Stimulated activated CD4-positive, alpha-beta T cell treated with anti-CD3 and anti-CD28 coated beads, Interleukin-1b, Interleukin-23, amount 100 ng/mL, for 1 hour (primary cell): ENCODE data around the gene SFT2D1.

ENCODE experiments used
- DNase-seq, 2 donors: peaks; one replicate each; pipeline ENCODE4 v3.0.0-alpha.2; 2020; ENCODE audit warnings: low read depth in 2 of 2

Gene SFT2D1

DNA sequence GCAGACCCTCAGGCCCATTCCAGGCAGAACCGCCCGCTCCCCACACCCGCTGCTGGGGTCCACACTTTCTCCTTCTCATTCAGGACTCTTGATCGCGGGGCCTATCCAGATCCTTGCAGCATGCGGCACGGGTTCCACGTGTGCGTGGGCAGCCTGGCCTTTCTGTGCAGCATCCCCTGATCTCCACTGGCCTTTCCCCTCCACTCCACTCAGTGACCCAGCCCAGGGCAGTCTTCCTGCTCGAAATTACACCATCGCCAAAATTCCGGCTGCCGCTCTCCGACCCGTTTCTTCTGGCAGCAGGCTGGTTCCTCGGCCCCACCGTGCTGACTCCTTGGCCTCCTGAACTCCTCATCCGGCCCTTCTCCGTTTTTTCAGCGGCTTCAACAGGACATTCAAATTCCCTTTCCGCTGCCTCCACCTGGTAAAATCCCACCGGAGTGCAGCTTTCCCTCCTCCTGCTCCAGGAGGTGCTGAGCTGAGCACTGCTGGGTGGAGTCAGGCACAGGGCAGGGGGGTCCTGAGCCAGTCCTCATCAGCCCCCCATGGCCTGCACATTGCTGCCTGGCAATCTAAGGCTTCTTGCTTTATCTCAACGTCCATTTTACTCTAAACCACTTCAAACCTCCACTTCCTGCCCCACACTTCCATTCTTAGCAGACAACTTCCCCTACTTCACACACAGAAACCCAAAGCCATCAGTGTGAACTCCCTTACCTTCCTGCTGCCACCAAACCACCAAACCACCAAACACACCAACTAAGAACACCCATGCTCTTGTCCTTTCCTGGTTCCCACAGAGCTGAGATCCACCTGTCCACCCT is 9.0 kb downstream of the SFT2D1 start:
- no peak for DNase-seq

DNA sequence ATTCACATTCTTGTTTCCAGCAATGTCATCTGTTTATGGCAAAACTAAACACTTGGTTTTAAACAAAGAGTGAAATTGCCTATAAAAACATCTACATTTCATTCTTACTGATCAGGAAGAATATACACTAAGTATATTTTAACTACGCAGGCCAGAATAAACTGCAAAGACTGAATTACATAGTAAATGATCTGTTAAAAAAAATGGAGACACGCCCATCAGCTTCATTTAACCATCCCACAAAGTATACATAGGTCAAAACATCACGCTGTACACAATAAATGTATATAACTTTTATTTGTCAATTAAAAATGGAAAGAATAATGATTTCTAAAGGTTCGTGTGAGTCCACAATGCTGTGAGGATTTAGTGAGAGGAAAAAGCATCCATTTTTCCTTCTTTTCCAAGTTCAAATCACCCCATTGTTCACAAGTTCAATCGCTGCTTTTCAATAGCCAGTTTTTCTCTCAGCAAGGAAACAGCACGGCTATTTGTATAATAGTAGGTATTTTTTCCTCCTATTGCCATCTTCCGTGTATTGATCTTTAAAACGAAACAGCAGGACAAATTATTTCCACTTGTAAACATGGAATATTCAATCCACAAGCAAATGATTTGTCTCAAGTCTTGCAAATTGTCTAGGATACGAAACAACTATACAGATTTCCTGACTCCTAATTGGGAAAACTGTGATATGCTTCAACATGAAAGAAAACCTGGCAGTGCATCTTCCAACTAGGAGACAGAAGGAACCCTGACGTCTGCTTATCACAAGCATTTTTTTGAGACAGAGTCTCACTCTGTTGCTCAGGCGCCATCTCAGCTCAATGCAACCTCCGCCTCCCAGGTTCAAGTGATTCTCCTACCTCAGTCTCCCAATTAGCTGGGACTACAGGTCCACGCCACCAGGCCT is 10.6 kb downstream of the SFT2D1 start:
- DNase-seq: no peak

DNA sequence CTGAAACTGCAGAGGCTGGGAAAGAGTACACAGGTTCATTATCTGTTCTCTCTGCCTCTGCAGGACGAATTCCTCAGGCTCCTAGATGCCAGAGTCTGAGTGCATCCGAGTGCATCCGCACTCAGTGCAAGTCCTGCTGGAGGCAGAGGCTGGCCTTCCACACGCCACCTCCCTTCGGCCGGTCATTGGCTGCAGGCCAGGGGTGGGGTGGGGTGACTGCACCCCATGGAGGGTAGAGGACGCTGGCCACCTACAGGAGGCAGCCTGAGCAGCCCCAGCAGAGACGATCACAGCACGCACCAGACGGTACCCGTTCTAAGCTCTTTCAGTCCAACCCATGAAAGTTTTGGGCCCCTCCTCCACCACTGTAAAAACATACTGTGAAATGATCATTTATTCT is 11.7 kb downstream of the SFT2D1 start:
- no peak for DNase-seq

DNA sequence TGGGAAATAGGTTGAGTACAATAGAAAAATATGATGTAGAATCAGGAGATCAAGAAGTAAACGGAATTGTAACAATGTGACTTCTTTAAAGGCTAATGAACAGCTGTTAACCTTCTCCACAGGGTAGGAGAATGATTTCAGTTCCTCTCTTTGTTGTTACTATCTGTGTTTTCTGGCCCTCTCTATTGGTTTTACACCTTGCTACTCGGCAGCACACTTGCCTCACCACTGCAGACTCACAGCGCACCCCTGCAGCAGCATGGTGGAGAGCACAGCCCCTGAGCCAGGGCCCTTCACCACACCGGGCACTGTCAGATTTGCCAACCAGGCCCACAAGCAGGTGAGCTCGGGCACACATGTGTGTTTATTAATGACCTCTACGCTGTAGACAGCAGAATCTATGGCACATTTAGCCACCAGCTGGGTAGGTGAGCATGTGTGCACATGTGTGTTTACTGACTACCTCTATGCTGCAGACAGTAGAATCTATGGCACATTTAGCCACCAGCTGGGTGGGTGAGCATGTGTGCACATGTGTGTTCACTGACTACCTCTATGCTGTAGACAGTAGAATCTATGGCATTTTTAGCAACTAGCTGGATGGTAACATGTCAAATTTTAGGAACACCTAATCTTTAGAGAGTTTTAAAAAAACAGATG is 16.8 kb downstream of the SFT2D1 start:
- DNase-seq: no peak

DNA sequence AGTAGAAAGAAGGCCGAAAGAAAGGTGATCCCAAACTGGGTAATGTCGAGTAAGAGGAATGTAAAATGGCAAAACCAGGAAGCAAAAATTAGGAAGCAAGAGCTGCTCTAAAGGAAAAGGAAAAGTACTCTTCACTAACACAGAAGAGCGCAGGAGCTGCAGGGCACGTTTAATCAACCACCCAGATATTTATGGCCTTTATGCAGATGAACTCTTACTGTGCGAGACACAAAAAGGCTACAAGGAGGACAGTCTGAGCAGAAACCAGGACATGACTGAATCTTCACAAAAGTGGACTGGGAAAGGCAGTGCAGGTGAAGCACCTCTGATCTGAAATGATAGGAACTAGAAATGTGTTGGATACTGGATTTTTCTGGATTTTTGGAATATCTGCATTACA is 18.9 kb downstream of the SFT2D1 start:
- DNase-seq: no peak

DNA sequence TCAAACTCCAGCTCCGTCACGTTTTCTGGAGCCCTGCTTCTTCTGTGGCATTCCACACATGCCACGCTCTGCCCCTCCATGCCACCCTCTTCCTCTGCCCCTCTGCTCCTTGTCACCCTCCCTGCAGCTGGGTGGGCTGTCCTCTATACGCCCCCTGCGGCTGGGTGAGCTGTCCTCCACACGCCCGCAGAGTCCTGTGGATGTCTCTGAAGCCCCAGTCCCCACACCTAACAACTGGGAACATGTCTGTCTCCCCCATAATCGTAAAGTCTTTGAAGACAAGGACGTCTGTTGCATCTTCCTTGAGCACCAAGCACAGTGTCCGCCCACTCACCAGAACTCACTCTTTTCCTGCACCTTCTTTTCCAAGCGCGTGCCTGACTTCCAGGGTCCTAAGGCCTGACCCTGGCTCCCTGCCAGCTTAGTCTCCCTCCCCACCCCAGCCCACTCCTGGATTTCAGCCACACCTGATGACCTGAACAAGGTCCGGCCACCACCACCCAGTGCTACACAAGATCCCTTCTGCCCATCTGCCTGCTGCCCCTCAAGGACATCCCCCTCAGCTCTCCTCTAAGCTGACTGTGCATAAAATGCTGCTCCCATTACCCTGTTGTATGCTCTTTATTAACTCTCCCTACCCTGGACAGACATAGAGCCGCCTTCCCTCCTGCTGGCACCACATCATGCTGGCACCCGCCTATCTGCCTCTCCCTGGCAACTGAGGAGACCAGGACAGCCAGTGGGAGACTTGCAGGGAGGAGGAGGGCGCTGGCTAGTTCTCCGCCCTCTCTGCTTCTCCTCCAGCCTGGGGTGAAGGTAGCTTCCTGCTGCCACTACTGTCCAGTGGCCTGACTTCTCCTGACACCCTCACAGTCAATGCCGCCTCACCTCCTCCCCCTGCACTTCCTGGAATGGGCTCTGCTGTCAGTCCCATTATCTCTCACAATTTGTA is 23.4 kb downstream of the SFT2D1 start:
- no peak for DNase-seq

DNA sequence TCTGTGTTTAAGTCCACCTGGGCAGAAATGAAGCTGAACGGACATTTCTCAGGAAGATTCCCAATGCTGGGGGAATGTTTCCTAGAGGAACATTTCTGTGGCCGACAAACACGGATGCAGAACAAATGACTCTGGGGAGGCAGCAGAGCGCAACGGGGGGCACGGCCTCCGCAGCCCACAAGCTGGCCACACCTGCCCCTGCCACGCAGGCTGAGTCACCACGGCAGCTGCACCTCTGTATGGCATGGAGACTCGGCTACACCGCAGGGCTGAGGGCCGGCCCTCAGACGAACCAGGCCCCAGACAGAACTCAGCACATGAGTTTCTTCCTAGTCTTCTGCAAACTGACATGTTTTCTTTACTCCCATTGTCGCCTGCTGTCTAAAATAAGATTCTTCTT is 24.1 kb downstream of the SFT2D1 start:
- no peak for DNase-seq

DNA sequence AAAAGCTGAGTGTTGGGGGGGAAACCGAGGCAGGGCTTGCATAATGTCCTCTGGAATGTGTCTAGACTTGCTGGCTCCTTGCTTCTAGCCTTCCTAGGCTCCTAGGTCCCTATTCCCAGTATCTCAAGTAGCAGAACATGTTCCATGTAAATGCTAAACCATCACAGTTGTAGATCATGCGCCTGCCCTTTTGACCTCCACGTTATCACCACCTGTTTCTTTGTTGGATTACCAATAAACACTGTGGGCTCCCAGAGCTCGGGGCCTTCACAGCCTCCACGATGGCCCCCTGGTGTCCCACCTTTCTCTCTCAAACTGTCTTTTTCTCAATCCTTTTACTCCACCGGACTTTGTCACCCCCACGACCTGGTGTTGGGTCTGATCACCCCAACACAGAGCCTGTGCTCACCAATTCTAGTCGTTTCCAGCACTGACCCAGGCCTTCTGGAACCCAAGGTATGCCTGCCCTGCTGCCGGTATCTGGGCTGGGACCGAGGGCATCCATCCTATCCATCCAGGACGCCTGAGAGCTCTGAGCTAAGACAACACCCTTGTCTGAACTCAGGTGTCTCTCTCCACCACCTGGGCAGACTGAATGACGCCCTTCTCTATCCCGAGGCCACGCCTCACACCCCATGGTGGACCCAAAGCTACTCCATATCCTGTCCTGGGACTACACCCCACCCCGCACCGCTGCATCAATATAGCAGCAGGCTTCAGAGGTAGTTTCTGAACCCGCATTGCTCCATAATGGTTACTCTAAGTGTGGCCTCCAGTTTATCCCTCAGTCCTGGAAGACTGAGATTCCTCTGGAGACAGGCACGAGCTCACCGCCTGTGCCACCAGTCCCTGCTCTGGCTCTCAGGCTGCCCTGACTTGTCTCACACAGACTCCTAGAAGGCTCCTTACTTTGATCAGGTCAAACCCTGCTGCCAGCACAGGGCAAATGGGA is 24.8 kb downstream of the SFT2D1 start:
- no peak for DNase-seq

DNA sequence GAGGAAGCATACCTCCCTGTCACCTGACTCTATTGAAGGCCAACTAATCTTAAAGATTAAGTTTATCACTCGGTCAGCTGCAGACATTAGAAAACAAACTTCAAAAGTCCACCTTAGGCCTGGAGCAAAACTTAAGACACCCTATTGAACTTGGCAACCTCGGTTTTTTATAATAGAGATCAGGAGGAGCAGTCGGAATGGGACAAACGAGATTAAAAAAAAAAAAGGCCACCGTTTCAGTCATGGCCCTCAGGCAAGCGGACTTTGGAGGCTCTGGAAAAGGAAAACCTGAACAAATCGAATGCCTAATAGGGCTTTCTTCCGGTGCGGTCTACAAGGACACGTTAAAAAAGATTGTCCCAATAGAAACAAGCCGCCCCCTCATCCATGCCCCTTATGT is 26.9 kb downstream of the SFT2D1 start:
- DNase-seq: no peak

DNA sequence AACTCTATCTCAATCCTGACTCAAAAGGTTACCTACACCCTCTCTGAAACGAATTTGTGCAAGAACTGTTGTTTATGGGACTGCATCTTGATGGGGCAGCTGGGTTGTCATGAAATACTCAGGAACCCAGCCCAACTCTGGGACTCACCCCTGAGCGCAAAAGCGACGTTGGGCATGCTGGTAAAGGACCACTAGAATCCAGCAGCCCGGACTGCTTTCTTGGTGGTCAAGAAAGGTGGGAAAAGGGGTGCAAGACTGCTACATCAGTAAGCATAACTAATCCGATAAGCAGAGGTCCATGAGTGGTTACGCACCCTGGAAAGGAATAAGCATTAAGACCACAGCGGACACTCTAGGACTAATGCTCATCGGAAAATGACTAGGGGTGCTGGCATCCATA is 27.9 kb downstream of the SFT2D1 start:
- no peak for DNase-seq

DNA sequence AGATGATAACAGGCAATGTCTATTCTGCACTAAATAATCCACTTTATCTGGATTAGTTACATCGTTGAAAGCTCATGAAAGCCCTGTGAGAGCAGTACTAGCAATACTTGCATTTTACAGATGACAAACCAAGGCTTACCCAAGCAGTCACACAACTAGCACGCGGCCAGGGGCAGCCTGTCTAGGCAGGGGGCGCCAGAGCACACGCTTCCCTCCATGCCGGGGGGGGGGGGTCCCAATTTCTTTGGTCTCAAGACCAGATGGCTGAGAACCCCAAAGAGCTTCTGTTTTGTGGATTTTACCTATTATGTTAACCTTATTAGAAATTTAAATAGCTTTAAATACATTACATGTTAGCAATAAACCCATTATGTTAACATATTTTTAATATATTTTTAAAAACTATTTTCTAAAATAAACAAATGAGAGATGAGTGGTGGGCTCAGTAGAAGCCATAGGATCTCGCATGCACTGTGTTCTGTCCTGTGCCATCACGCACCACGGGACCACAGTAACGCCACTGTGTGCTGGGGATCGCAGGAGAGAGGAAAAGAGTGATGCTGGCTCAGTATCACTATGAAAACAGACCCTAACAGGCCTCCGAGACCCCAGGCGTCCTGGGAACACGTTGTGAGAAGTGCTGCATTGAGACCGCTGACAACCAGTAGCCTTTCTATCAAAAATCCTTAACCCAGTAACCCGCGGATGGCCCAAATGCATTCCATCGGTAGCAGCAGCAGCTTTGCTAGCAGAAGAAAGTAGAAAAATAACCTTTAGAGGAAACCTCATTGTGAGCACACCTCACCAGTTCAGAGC is 28.9 kb downstream of the SFT2D1 start:
- no peak for DNase-seq

DNA sequence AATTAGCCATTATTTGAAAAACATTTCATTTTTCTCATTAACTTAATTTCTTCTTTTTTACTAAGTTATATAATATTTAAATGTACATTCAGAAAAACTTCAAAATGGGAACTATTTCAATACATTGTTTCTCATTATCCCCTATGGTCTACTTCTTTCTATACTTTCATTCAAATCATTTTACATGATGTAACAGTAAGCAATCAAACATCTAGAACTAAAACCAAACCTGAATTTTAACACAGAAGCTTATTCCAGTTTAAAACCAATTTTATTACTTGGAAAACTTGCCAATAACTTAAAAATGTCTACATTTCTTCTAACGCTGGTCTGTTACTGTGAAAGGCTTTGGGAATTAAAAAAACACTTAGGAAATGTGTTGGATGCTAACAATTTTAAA is 29.5 kb downstream of the SFT2D1 start:
- no peak for DNase-seq

DNA sequence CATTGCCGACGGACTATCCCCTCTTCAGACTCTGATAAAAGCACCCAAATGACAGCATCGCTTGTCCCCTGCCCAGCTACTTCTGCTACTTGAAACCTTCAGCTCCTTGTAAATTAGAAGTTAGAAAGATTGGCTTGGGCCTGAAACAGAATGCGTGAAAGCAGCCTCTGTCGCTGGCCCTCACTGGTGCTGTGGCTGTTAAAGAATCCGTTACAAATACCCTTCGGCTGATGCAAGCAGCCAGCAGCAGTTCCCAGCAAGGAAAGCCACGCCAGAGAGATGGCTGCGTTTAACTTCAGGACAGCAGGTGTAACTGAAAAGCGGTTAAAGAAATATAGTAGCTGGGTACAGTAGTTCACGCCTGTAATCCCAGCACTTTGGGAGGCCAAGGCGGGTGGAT is 31.7 kb downstream of the SFT2D1 start:
- DNase-seq: no peak

DNA sequence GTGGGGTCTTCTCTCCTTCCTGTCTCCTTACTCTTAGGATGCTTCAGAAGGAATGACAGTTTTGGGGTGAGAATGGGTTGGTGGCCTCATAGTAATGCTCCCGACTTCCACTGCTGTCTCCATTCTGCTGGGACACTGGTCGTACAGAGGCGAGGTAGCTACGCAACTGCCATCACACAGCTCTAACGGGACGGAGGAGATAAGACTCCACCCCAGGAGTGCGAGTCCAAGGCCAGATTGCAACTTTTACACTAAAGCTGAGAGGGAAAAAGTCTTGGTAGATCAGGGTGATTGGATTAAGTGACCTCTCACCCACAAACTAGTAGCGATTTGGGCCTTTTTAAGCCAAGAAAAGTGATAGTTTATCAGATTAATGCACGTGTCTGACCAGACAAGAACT is 32.4 kb downstream of the SFT2D1 start:
- DNase-seq: no peak

DNA sequence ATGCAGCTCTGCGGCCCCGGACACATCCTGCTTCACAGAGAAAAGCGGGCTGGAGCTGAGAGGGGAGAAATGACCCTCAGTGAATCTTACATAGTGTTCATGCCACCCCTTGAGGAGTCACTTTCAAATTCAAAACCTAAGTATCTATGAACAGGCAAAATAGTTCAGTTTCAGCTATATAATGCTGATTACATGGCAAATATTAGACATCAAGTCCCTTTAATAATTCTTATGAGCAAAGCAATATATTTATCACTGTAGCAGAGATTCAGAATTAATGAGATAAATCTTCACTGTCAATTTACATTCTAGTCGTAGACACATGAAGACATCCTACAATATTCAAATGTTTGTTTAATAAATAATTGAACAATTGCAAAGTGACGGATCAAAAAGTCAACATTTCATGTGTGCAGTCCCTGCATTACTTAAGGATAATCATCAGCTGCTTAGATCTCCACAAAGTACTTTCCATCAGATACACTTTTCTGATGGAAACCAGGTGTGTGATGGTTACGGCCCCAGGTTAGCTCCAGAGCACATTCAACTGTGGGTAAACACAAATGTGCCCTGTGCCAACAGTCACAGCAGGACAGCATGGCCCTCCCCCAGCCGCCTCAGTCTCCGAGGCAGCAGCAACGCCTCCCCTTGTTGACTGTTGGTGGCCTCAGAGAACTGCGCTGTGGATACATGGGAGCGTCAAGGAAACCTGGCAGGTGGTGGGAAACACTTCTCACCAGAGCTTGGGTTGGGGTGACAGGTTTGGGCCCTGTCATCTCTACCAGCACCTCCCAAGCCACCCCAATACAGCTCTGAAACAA is 33.4 kb downstream of the SFT2D1 start:
- DNase-seq: no peak

DNA sequence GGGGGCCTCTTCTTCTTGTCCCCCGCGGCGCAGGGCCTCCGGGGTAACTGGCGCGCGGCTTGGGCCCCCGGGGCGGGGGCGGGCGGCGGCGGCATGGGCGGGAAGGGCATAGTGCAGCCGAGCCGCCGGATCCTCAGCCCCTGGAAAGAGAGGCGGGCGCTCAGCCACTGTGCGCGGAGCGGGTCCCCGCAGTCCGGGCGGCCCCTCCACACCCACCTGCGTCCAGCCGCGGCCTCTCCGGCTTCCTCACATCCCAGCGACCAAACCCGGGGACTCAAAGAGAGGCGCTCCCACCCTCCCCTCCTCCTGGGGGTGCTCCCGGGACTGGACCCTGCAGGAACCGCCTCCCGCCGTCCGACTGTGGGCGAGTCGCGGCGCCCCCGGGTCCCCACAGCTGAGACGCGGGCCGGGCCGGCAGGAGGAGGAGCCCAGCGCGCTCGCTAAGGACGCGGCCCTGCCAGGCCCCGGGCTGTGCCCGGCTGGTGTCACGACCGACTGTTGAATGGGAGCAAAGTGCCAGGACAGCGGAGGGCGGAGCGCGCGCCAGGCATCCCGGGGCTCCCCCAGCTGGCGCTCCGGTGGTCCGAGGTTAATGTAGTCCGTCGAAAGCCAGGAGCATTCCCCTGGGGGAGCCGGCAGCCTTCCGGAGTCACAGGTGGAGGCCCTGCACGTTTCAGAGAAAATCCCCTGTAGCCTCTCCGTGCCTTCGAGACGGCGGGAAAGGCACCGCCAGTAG is 34.1 kb downstream of the SFT2D1 start, which contains the start of gene PRR18:
Gene PRR18 (minus strand): TSS at position 360 of the 736 bp plus-strand sequence. CDS start 250 bp downstream, at position 110.
- no peak for DNase-seq
